Measurements from ENCODE around the gene C2orf76.

The C2orf76 gene

DNA sequence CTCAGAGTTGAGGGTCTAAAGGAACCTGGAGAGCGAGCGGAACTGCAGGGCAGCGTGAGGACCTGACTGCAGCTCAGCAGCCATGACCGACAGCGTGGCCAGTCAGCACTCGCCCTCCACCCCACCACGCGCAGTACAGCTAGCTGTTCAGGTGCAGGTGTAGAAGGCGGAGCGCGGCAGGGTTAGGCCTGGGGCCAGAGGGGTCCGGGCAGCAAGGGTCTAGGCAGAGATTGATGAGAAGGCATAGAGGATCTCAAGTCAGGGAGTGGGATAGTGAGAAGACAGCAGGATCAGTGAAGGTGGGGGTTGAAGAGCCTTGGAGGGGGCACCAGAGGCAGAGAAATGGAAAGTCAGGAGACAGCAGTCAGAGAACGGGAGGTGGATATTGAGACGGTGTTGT is 72.0 kb downstream of the C2orf76 start:
- no peak for TF ChIP-seq CTCF (IDR thresholded peaks at IDR 0.05; ENCODE audit: low read depth, low read length)
- H3K27ac ChIP-seq, result no peak overlapping the region
- H3K4me3 ChIP-seq (ENCODE audit: low read depth, low read length), result no peak overlapping the region
- no peaks in the 10 kb centered on the region for H3K9me3 ChIP-seq (ENCODE audit: severe bottlenecking)
- DNase-seq, result no peak
- no peaks in the 10 kb centered on the region for H3K36me3 ChIP-seq
- H3K27me3 ChIP-seq (ENCODE audit: insufficient read depth, low read depth, severe bottlenecking), result no peaks in the 10 kb centered on the region

- Histone ChIP-seq H3K27ac (no peak overlapping the region), H3K36me3 (no peaks in the 10 kb centered on the region), H3K4me3 (ENCODE audit: low read depth, low read length) (no peak overlapping the region), H3K27me3 (ENCODE audit: insufficient read depth, low read depth, severe bottlenecking) (no peaks in the 10 kb centered on the region), H3K9me3 (ENCODE audit: severe bottlenecking) (no peaks in the 10 kb centered on the region)
- no peak for DNase-seq
- no peak for TF ChIP-seq CTCF (IDR thresholded peaks at IDR 0.05; ENCODE audit: low read depth, low read length)
Measured at GRCh38 chr2:119293900-119294299, 72.7 kb downstream of the C2orf76 start.

- Histone ChIP-seq H3K4me3 (ENCODE audit: low read depth, low read length) (no peak overlapping the region), H3K9me3 (ENCODE audit: severe bottlenecking) (no peaks in the 10 kb centered on the region), H3K36me3 (no peaks in the 10 kb centered on the region), H3K27me3 (ENCODE audit: insufficient read depth, low read depth, severe bottlenecking) (no peaks in the 10 kb centered on the region), H3K27ac (no peak overlapping the region)
- DNase-seq, result no peak
- TF ChIP-seq CTCF (IDR thresholded peaks at IDR 0.05; ENCODE audit: low read depth, low read length), result no peak
Measured at GRCh38 chr2:119293254-119293653, 73.4 kb downstream of the C2orf76 start.

- DNase-seq, result no peak
- Histone ChIP-seq H3K9me3 (ENCODE audit: severe bottlenecking) (no peaks in the 10 kb centered on the region), H3K36me3 (no peaks in the 10 kb centered on the region), H3K27ac (no peak overlapping the region), H3K4me3 (ENCODE audit: low read depth, low read length) (no peak overlapping the region), H3K27me3 (ENCODE audit: insufficient read depth, low read depth, severe bottlenecking) (no peaks in the 10 kb centered on the region)
- no peak for TF ChIP-seq CTCF (IDR thresholded peaks at IDR 0.05; ENCODE audit: low read depth, low read length)
Measured at GRCh38 chr2:119292226-119292625, 74.4 kb downstream of the C2orf76 start.

- H3K9me3 ChIP-seq (ENCODE audit: severe bottlenecking), result no peaks in the 10 kb centered on the region
- H3K36me3 ChIP-seq, result no peaks in the 10 kb centered on the region
- no peak for DNase-seq
- H3K27me3 ChIP-seq (ENCODE audit: insufficient read depth, low read depth, severe bottlenecking), result no peaks in the 10 kb centered on the region
- H3K27ac ChIP-seq, result no peak overlapping the region
- no peak overlapping the region for H3K4me3 ChIP-seq (ENCODE audit: low read depth, low read length)
- no peak for TF ChIP-seq CTCF (IDR thresholded peaks at IDR 0.05; ENCODE audit: low read depth, low read length)
Measured at GRCh38 chr2:119291588-119292167, 75.0 kb downstream of the C2orf76 start.
